Thoracic aorta (tissue), 2 donors: ENCODE measurements around the gene C7. TPM values are rescaled to one million over a fixed set of nuclear protein-coding genes. Genes with fewer than 3 reads are reported as not detected.

Source experiments
- ATAC-seq: fragments of 150-250 bp; one replicate; pipeline ENCODE4 v1.8.0; 2017; ENCODE audit warnings: low read depth; ENCODE audit not compliant: insufficient number of reproducible peaks, low FRiP score
- DNase-seq: peaks from one replicate; pipeline ENCODE4 v3.0.0-alpha.2; 2020; ENCODE audit warnings: low spot score
- H3K27ac ChIP-seq, 2 donors: fragments of 200-600 bp; sonication (generic); 1 replicate in 1 of 2; 2 replicates in 1 of 2; pipeline ENCODE4 v1.5.1; 2016; ENCODE audit warnings: mild to moderate bottlenecking in 2 of 2, moderate library complexity in 2 of 2
- H3K27me3 ChIP-seq: fragments of 200-600 bp; sonication (generic); replicated peaks from 2 replicates; pipeline ENCODE4 v1.6.0; 2016; ENCODE audit warnings: mild to moderate bottlenecking; ENCODE audit not compliant: insufficient read depth
- H3K36me3 ChIP-seq: fragments of 200-600 bp; sonication (generic); one replicate; pipeline ENCODE4 v1.5.1; 2016
- H3K4me1 ChIP-seq, 2 donors: fragments of 200-600 bp; sonication (generic); 1 replicate in 1 of 2; 2 replicates in 1 of 2; pipeline versions ENCODE4 v1.5.1 to v1.6.0; 2016; ENCODE audit warnings: low read depth in 2 of 2, mild to moderate bottlenecking in 1 of 2; ENCODE audit not compliant: control insufficient read depth in 1 of 2
- H3K4me3 ChIP-seq: fragments of 200-600 bp; sonication (generic); 2 replicates; pipeline ENCODE4 v1.5.1; 2016; ENCODE audit warnings: mild to moderate bottlenecking
- H3K9me3 ChIP-seq: fragments of 200-600 bp; sonication (generic); 2 replicates; pipeline ENCODE4 v1.5.1; 2016
- total RNA-seq, 2 donors: library from RNA; depleted of rRNA; stranded (reverse); fragments of >200 nt; gene quantifications; one replicate each; pipeline versions ENCODE4 v1.1.0 to v1.2.3, GENCODE V29; 2016
- TF ChIP-seq, protein P1 (sequence below): fragments of 200-600 bp; sonication (generic); IDR thresholded peaks from one replicate; pipeline ENCODE4 v1.5.1; 2019; ENCODE audit warnings: antibody characterized with exemption

Gene C7
- total RNA-seq, 2 donors from 2014 or later: 99.5 to 105 TPM

DNA sequence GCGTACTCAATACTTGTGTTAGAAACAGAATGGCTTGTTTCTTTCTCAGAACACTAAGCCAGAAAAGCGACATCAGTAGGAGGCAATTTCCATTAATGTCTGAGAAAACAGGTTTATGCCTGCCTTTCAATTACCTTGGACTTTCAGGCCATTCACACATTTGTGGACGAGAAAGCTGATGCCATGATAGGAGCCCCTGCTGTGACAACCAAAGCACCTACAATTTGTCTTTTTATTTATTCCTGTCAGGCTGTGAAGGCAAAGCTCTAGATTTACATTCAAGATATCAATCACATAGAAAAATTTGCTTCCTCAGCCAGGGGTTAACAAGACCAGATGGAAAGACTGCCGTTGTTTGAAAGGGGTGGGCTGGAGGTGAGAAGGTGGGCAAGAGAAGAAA is 76.2 kb downstream of the C7 start:
- Histone ChIP-seq H3K4me1 (peaks cover 5 to 6% of the 10 kb centered on the region in 2 donors), H3K9me3 (no peaks in the 10 kb centered on the region), H3K4me3 (no peak overlapping the region), H3K36me3 (no peaks in the 10 kb centered on the region), H3K27ac (no peak overlapping the region), H3K27me3 (no peaks in the 10 kb centered on the region)
- no peak for DNase-seq
- TF ChIP-seq, protein P1, sequence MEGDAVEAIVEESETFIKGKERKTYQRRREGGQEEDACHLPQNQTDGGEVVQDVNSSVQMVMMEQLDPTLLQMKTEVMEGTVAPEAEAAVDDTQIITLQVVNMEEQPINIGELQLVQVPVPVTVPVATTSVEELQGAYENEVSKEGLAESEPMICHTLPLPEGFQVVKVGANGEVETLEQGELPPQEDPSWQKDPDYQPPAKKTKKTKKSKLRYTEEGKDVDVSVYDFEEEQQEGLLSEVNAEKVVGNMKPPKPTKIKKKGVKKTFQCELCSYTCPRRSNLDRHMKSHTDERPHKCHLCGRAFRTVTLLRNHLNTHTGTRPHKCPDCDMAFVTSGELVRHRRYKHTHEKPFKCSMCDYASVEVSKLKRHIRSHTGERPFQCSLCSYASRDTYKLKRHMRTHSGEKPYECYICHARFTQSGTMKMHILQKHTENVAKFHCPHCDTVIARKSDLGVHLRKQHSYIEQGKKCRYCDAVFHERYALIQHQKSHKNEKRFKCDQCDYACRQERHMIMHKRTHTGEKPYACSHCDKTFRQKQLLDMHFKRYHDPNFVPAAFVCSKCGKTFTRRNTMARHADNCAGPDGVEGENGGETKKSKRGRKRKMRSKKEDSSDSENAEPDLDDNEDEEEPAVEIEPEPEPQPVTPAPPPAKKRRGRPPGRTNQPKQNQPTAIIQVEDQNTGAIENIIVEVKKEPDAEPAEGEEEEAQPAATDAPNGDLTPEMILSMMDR: no peak
- no peak for ATAC-seq

GRCh38 chr5:40986666-40987065 is 77.4 kb downstream of the C7 start:
- TF ChIP-seq, protein P1: no peak
- Histone ChIP-seq H3K27me3 (no peaks in the 10 kb centered on the region), H3K9me3 (no peaks in the 10 kb centered on the region), H3K36me3 (no peaks in the 10 kb centered on the region), H3K4me1 (peaks cover 13 to 14% of the 10 kb centered on the region in 2 donors), H3K4me3 (no peak overlapping the region), H3K27ac (no peak overlapping the region)
- ATAC-seq: no peak
- no peak for DNase-seq

GRCh38 chr5:40987349-40987748 is 78.1 kb downstream of the C7 start:
- no peaks in the 10 kb centered on the region for H3K9me3 ChIP-seq
- H3K27me3 ChIP-seq: no peaks in the 10 kb centered on the region
- no peak overlapping the region for H3K27ac ChIP-seq
- DNase-seq (no peak), ATAC-seq (no peak)
- no peaks in the 10 kb centered on the region for H3K36me3 ChIP-seq
- peaks cover 15 to 17% of the 10 kb centered on the region in 2 donors for H3K4me1 ChIP-seq
- TF ChIP-seq, protein P1: no peak
- H3K4me3 ChIP-seq: no peak overlapping the region

DNA sequence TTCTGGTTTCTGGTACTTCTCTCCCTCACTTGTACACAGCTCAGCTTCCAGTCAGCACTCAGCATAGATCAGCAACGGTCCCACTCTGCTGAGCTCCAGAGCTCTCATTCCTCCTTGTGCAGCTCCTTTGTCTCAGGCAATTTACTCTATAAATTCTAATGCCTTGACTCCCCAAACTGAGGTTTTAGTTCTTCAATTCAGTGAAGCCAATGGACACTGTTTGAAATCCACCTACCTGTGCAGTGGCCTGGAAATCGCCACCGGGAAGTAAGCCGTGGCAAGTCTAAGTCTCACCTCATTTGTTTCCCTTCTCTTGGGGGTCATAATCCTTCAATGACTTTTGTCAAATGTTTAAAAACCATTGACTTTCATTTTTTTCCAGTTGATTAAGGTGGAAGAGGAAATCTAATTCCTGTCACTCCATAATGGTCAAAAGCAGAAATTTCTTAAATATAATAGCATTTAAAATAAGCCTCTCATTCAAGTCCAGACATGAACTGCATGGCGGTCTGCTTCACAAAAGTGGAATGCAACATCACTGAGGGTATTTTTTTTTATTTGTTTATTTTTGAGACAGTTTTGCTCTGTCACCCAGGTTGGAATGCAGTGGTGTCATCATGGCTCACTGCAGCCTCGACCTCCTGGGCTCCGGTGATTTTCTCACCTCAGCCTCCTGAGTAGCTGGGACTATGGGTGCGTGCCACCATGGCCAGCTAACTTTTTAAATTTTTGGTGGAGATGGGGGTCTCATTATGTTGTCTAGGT is 79.6 kb downstream of the C7 start:
- Histone ChIP-seq H3K36me3 (no peaks in the 10 kb centered on the region), H3K27ac (no peak overlapping the region), H3K4me3 (no peak overlapping the region), H3K27me3 (no peaks in the 10 kb centered on the region), H3K9me3 (no peaks in the 10 kb centered on the region), H3K4me1 (peaks cover 15 to 20% of the 10 kb centered on the region in 2 donors)
- ATAC-seq (no peak), DNase-seq (no peak)
- TF ChIP-seq, protein P1: no peak

DNA sequence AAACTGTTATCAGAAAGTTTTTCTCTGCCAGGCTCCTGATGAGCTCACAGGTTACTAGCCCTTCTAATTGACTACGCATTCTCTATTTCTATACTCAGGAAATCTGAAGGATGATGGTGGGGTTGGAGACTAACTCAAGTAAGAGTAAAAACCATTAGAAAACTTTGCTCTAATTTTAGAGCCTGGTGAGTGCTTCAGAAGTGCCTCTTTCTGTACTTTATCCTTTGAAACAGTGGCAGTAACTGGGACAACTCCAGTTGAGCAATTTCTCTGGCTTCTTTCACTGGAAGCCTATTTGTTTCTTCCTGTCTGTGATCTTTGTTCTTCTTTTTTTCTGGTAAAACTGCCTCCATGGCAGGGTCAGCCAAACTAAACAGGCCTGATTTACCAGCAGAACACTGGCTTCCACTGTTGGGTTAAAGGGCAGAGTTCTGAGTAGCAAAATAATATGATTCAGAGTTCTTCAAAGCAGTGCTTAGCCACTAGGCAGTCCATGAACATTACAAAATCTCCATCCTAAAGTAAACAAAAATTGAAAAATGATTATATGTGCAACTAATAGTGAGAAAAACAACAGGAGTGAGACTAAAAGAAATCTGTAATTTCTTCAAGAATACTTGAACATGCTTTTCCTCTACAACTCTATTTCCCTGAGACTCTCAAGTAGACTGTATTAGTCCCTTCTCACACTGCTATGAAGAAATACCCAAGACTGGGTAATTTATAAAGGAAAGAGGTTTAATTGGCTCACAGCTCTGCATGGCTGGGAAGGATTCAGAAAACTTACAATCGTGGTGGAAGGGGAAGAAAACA is 82.1 kb downstream of the C7 start:
- DNase-seq: peak; percentile 20
- H3K27ac ChIP-seq: peak overlapping the region; percentile 39 to 66

More for the DNA sequence above, 82.1 kb downstream of the C7 start:
- Histone ChIP-seq H3K27me3 (no peaks in the 10 kb centered on the region), H3K4me1 (peaks cover 15 to 20% of the 10 kb centered on the region in 2 donors), H3K4me3 (no peak overlapping the region), H3K36me3 (no peaks in the 10 kb centered on the region), H3K9me3 (no peaks in the 10 kb centered on the region)
- TF ChIP-seq, protein P1: no peak
- ATAC-seq: peak; percentile 95
